ENCODE results near the gene BICRAL.

The BICRAL gene

DNA sequence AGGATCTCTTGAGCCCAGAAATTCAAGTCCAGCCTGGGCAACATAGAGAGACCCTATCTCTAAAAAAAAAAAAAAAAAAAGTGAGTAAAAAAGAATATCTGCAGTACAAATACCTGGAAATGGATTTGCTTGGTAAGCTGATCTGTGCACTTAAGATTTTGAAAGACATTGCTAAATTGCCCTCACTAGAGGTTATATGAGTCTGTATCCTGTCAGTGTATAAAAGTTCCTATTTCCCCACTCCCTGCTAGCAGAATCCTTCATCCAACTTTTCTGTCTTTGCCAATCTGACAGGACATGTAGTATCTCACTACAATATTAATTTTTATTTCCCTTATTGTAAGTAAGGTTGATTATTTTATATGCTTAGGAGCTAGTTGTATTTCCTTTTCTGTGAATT is 36.1 kb downstream of the BICRAL start:
- TF ChIP-seq FOXP2 (optimal IDR thresholded peaks at IDR 0.05; ENCODE audit: borderline replicate concordance, extremely low read depth, extremely low read length, insufficient read depth): no peak
- TF ChIP-seq TAF1 (IDR thresholded peaks at IDR 0.05; ENCODE audit: borderline replicate concordance, insufficient read depth, low read length): no peak
- TF ChIP-seq SIN3A (IDR thresholded peaks at IDR 0.05; ENCODE audit: borderline replicate concordance, insufficient read depth, low read length): no peak
- no peak for TF ChIP-seq POLR2AphosphoS5 (IDR thresholded peaks at IDR 0.05; ENCODE audit: low read depth, low read length)
- TF ChIP-seq, protein P1, sequence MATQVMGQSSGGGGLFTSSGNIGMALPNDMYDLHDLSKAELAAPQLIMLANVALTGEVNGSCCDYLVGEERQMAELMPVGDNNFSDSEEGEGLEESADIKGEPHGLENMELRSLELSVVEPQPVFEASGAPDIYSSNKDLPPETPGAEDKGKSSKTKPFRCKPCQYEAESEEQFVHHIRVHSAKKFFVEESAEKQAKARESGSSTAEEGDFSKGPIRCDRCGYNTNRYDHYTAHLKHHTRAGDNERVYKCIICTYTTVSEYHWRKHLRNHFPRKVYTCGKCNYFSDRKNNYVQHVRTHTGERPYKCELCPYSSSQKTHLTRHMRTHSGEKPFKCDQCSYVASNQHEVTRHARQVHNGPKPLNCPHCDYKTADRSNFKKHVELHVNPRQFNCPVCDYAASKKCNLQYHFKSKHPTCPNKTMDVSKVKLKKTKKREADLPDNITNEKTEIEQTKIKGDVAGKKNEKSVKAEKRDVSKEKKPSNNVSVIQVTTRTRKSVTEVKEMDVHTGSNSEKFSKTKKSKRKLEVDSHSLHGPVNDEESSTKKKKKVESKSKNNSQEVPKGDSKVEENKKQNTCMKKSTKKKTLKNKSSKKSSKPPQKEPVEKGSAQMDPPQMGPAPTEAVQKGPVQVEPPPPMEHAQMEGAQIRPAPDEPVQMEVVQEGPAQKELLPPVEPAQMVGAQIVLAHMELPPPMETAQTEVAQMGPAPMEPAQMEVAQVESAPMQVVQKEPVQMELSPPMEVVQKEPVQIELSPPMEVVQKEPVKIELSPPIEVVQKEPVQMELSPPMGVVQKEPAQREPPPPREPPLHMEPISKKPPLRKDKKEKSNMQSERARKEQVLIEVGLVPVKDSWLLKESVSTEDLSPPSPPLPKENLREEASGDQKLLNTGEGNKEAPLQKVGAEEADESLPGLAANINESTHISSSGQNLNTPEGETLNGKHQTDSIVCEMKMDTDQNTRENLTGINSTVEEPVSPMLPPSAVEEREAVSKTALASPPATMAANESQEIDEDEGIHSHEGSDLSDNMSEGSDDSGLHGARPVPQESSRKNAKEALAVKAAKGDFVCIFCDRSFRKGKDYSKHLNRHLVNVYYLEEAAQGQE (IDR thresholded peaks at IDR 0.05; ENCODE audit: insufficient read depth in 1 of 2, low read depth in 2 of 2, low read length in 2 of 2): no peak

DNA sequence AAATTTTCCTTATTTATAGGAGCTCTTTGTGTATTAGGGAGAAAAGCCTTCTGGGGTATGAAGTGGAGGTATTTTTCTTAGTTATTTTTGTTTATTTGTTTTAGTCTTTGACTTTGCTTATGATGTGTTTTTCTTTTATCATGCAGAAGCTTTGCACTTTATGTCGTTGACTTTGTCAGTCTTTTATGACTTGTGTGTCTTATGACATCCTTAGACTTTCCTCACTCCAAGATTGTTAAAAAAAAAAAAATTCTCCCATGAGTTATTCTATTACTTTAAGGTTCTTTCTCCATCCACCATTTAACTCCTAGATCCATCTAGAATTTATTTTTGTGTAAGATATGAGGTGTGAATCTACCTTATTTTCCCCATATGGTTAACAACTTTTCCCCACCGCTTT is 36.6 kb downstream of the BICRAL start:
- TF ChIP-seq, protein P1 (IDR thresholded peaks at IDR 0.05; ENCODE audit: insufficient read depth in 1 of 2, low read depth in 2 of 2, low read length in 2 of 2): no peak
- no peak for TF ChIP-seq FOXP2 (optimal IDR thresholded peaks at IDR 0.05; ENCODE audit: borderline replicate concordance, extremely low read depth, extremely low read length, insufficient read depth)
- TF ChIP-seq SIN3A (IDR thresholded peaks at IDR 0.05; ENCODE audit: borderline replicate concordance, insufficient read depth, low read length): no peak
- no peak for TF ChIP-seq TAF1 (IDR thresholded peaks at IDR 0.05; ENCODE audit: borderline replicate concordance, insufficient read depth, low read length)
- TF ChIP-seq POLR2AphosphoS5 (IDR thresholded peaks at IDR 0.05; ENCODE audit: low read depth, low read length): no peak

DNA sequence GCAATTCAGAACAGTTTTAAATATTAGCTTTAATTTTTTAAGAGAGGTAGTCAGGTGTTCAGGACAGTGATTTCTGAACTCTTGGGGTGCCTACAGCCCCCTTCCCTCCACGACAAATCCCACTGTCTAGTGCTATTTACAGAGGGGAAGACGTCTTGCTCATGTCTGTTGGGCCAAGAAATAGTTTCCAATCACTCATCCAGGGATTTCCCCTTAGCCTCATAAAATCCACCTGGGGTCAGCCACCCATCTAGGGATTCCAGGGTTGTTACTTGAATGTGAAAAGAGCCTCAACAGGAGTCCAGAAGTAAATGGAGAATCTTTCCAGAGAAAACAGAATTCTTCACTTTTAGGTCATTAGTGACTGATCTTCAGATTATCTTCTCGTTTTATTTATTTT is 37.0 kb downstream of the BICRAL start:
- TF ChIP-seq TAF1 (IDR thresholded peaks at IDR 0.05; ENCODE audit: borderline replicate concordance, insufficient read depth, low read length): no peak
- TF ChIP-seq, protein P1 (IDR thresholded peaks at IDR 0.05; ENCODE audit: insufficient read depth in 1 of 2, low read depth in 2 of 2, low read length in 2 of 2): no peak
- TF ChIP-seq FOXP2 (optimal IDR thresholded peaks at IDR 0.05; ENCODE audit: borderline replicate concordance, extremely low read depth, extremely low read length, insufficient read depth): no peak
- no peak for TF ChIP-seq POLR2AphosphoS5 (IDR thresholded peaks at IDR 0.05; ENCODE audit: low read depth, low read length)
- TF ChIP-seq SIN3A (IDR thresholded peaks at IDR 0.05; ENCODE audit: borderline replicate concordance, insufficient read depth, low read length): no peak

DNA sequence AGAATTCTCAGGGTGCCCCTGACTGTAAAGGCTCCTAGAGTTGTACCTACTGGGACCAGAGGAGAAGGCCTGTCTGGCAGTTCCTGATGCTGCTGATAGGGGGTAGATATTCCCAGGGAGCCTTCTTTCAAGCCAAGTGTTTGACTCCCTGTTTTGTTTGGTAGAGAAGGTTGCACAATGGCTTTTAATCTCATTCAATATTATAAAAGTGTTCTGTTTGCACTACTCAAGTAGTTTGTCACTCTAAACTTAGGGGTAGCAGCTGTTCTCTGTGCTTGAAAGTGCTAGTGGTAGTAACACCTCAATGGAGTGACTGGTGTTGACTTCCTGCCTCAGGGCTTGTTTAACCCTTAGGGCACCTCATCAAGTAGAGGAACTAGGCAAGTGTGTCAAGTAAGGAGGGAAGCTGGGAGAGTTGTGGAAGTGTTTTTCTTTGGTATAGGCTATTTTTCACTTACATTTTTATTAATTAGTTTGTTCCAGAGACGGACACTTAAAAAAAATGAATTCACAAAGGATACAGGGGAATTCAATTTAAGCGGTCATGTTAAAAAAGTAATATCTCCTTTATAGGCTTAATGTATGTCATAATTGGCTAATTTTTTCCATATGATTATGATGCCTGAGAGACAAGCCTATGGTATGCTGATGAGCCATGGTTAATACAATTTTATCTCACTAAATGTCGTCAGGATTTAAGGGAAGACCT is 38.1 kb downstream of the BICRAL start:
- TF ChIP-seq, protein P1 (IDR thresholded peaks at IDR 0.05; ENCODE audit: insufficient read depth in 1 of 2, low read depth in 2 of 2, low read length in 2 of 2): no peak
- no peak for TF ChIP-seq POLR2AphosphoS5 (IDR thresholded peaks at IDR 0.05; ENCODE audit: low read depth, low read length)
- no peak for TF ChIP-seq SIN3A (IDR thresholded peaks at IDR 0.05; ENCODE audit: borderline replicate concordance, insufficient read depth, low read length)
- TF ChIP-seq TAF1 (IDR thresholded peaks at IDR 0.05; ENCODE audit: borderline replicate concordance, insufficient read depth, low read length): no peak
- no peak for TF ChIP-seq FOXP2 (optimal IDR thresholded peaks at IDR 0.05; ENCODE audit: borderline replicate concordance, extremely low read depth, extremely low read length, insufficient read depth)

Measured in PFSK-1 (cell line).